Caco-2 (cell line): ENCODE data around the gene LRRC49. TPM values are rescaled to one million over a fixed set of nuclear protein-coding genes. Genes with fewer than 3 reads are reported as not detected.

ENCODE experiments used
- BruUV-seq: library from RNA; stranded (reverse); fragments of 400-500 nt; replicated peaks from 2 replicates; lab custom pipeline; 2021; lab: Mats Ljungman, UMichigan
- CTCF ChIA-PET: fragments of 300-600 bp; sonication (Branson Sonifier 250); formaldehyde crosslinking; loops from one replicate; lab custom pipeline; 2022; ENCODE audit warnings: antibody characterized with exemption; lab: Charles Lee
- POLR2A ChIA-PET: fragments of 300-600 bp; sonication (Branson Sonifier 250); formaldehyde crosslinking; loops from one replicate; lab custom pipeline; 2022; ENCODE audit warnings: antibody characterized with exemption; lab: Charles Lee
- DNase-seq, 2 experiments: peaks; one replicate each; pipeline versions ENCODE4 v3.0.0 to v3.0.0-alpha.2; 2020 to 2022
- H3K27me3 ChIP-seq: replicated peaks from 2 replicates; pipeline ENCODE4 v1.6.0; 2011; ENCODE audit warnings: low read length; ENCODE audit not compliant: control insufficient read depth, insufficient read depth
- H3K36me3 ChIP-seq: 2 replicates; pipeline ENCODE4 v1.5.1; 2011; ENCODE audit warnings: low read length; ENCODE audit not compliant: control insufficient read depth, insufficient read depth
- H3K4me1 ChIP-seq: fragments of 250-450 bp; sonication (Bioruptor Pico); 2 replicates; pipeline ENCODE4 v1.5.1; 2020; ENCODE audit warnings: mild to moderate bottlenecking
- H3K4me3 ChIP-seq: 2 replicates; pipeline ENCODE4 v1.5.1; 2011; ENCODE audit warnings: low read depth, mild to moderate bottlenecking, control low read depth, low read length
- H3K9me3 ChIP-seq: fragments of 250-450 bp; sonication (Bioruptor Pico); 2 replicates; pipeline ENCODE4 v1.5.1; 2020; ENCODE audit warnings: mild to moderate bottlenecking, moderate library complexity
- H3K27ac Mint-ChIP-seq: one replicate; pipeline ENCODE4 v1.8.0; 2022; ENCODE audit warnings: mixed read lengths; ENCODE audit not compliant: unreplicated experiment
- H3K27me3 Mint-ChIP-seq: one replicate; pipeline ENCODE4 v1.8.0; 2022; ENCODE audit warnings: mixed read lengths; ENCODE audit not compliant: insufficient read depth, unreplicated experiment
- H3K36me3 Mint-ChIP-seq: one replicate; pipeline ENCODE4 v1.8.0; 2022; ENCODE audit warnings: mild to moderate bottlenecking, mixed read lengths; ENCODE audit not compliant: insufficient read depth, unreplicated experiment
- H3K4me1 Mint-ChIP-seq: one replicate; pipeline ENCODE4 v1.8.0; 2022; ENCODE audit warnings: low read depth, mixed read lengths; ENCODE audit not compliant: unreplicated experiment
- H3K4me3 Mint-ChIP-seq: one replicate; pipeline ENCODE4 v1.8.0; 2022; ENCODE audit warnings: mild to moderate bottlenecking, moderate library complexity, mixed read lengths; ENCODE audit not compliant: unreplicated experiment
- H3K9me3 Mint-ChIP-seq: one replicate; pipeline ENCODE4 v1.8.0; 2022; ENCODE audit warnings: mixed read lengths; ENCODE audit not compliant: unreplicated experiment
- intact Hi-C: fragments of 100-400 bp; cut with micrococcal nuclease; formaldehyde crosslinking; loops from one replicate; pipeline ENCODE4 v1.10.0; 2022; ENCODE audit not compliant: unreplicated experiment
- total RNA-seq: library from RNA; stranded (reverse); gene quantifications from 2 replicates; pipeline ENCODE4 v1.2.3, GENCODE V29; 2022
- TF ChIP-seq, protein P1 (sequence below), 2 experiments: fragments of 200-600 bp in 1 of 2; IDR thresholded peaks; 1 replicate in 1 of 2; 2 replicates in 1 of 2; pipeline versions ENCODE4 v1.5.1 to v1.8.0; 2011 to 2022; ENCODE audit warnings: antibody characterized with exemption in 1 of 2, control low read depth in 1 of 2, inconsistent platforms in 1 of 2, low read depth in 1 of 2, low read length in 1 of 2, mild to moderate bottlenecking in 1 of 2, moderate library complexity in 1 of 2; ENCODE audit not compliant: insufficient read depth in 1 of 2, severe bottlenecking in 1 of 2, unreplicated experiment in 1 of 2

The LRRC49 gene
- total RNA-seq, 1 experiment from 2014 or later, result 0.82 TPM

DNA sequence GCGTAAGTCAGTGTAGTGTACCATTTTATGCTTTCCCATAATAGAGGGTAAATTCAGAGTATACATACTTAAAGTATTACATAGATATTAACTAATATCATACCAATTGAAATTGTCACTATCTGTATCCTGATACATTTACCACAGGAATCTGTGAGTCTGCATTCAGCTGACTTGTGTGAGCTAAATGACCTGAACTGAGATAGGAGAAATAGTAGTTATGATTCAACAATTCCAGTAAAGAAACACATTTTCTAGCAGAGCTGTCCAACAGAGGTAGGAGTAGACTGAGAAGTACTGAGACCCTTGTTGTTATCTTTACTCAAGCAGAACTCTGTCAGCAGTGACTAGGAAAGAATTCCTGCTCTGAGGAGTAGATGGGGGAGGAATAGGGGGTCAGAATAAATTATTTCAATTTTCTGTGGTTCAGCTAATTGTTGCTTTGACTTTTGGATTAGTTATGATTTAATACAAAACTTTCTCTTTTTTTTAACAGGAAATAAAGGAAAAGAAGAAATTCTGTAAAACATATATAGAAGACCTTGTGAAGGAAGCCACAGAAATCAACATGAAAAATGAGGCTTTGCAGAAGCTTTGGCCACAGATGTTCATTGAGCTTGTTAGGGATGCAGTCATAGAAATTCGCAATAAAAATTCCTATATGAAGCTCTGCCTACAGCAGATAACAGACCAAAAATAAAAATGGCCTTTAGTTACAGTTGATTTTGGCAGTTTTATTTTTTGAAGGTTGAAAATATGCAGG lies 156.5 kb downstream of the LRRC49 start:
- no peaks in the 10 kb centered on the region for H3K9me3 ChIP-seq
- BruUV-seq, result no TSS peak
- ChIA-PET CTCF (no interaction called here), POLR2A (no interaction called here)
- H3K27me3 Mint-ChIP-seq, result peaks cover 5% of the 10 kb centered on the region
- DNase-seq, result no peak
- H3K4me3 ChIP-seq, result no peak overlapping the region
- intact Hi-C loops, result no loop called here
- H3K4me3 Mint-ChIP-seq, result no peak overlapping the region
- H3K36me3 Mint-ChIP-seq, result no peaks in the 10 kb centered on the region
- no peaks in the 10 kb centered on the region; the same call in 1 of the 2 replicates for H3K27me3 ChIP-seq
- no peaks in the 10 kb centered on the region for H3K4me1 Mint-ChIP-seq
- H3K4me1 ChIP-seq, result no peaks in the 10 kb centered on the region
- no peaks in the 10 kb centered on the region for H3K36me3 ChIP-seq
- TF ChIP-seq, protein P1, sequence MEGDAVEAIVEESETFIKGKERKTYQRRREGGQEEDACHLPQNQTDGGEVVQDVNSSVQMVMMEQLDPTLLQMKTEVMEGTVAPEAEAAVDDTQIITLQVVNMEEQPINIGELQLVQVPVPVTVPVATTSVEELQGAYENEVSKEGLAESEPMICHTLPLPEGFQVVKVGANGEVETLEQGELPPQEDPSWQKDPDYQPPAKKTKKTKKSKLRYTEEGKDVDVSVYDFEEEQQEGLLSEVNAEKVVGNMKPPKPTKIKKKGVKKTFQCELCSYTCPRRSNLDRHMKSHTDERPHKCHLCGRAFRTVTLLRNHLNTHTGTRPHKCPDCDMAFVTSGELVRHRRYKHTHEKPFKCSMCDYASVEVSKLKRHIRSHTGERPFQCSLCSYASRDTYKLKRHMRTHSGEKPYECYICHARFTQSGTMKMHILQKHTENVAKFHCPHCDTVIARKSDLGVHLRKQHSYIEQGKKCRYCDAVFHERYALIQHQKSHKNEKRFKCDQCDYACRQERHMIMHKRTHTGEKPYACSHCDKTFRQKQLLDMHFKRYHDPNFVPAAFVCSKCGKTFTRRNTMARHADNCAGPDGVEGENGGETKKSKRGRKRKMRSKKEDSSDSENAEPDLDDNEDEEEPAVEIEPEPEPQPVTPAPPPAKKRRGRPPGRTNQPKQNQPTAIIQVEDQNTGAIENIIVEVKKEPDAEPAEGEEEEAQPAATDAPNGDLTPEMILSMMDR (IDR thresholded peaks at IDR 0.05; ENCODE audit: insufficient read depth in 1 of 2, low read depth in 1 of 2, low read length in 1 of 2, severe bottlenecking in 1 of 2, unreplicated experiment in 1 of 2), result no peak
- H3K9me3 Mint-ChIP-seq, result no peaks in the 10 kb centered on the region
- H3K27ac Mint-ChIP-seq, result no peak overlapping the region

DNA sequence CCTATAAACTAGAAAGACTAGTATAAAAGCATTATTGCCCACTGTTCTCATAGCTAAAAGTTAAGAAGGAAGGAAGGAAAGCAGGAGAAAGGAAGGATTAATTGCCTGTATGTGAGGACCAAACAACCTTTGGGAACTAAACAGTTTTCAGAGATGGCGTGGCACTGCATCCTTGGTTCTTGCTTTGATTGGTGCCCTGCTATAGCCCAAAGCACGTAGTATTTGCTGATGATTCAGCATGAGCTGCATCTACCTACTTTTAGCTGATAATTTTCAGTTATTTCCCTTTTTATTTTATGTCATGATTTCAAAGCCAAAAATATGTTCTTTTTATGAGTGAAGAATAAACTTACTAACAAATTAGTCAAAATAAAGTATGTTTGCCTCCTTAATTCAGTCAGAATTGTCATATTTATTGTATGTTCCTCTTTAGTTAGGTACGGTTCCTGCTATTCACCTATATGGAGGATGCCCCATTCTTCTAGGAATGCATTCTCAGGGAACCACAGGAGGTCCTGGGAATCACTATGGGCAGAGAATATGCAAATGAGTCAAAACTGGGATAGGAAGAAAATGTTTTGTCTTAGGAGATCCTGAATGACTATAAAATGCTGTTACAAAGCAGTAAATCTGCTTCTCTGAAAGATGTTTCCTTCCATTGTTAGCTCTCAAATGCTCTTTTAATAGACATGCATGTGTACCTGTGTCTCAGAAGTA lies 157.2 kb downstream of the LRRC49 start:
- H3K4me3 Mint-ChIP-seq, result no peak overlapping the region
- H3K27me3 Mint-ChIP-seq, result peaks cover 10% of the 10 kb centered on the region
- no peak overlapping the region for H3K27ac Mint-ChIP-seq
- no peaks in the 10 kb centered on the region for H3K9me3 ChIP-seq
- H3K27me3 ChIP-seq, result no peaks in the 10 kb centered on the region; the same call in 1 of the 2 replicates
- no peaks in the 10 kb centered on the region for H3K9me3 Mint-ChIP-seq
- ChIA-PET POLR2A (no interaction called here), CTCF (no interaction called here)
- no peaks in the 10 kb centered on the region for H3K4me1 ChIP-seq
- TF ChIP-seq, protein P1 (IDR thresholded peaks at IDR 0.05; ENCODE audit: insufficient read depth in 1 of 2, low read depth in 1 of 2, low read length in 1 of 2, severe bottlenecking in 1 of 2, unreplicated experiment in 1 of 2), result no peak
- H3K4me3 ChIP-seq, result no peak overlapping the region
- BruUV-seq, result no TSS peak
- no peaks in the 10 kb centered on the region for H3K36me3 ChIP-seq
- H3K4me1 Mint-ChIP-seq, result no peaks in the 10 kb centered on the region
- intact Hi-C loops, result no loop called here
- no peaks in the 10 kb centered on the region for H3K36me3 Mint-ChIP-seq
- DNase-seq, result no peak

DNA sequence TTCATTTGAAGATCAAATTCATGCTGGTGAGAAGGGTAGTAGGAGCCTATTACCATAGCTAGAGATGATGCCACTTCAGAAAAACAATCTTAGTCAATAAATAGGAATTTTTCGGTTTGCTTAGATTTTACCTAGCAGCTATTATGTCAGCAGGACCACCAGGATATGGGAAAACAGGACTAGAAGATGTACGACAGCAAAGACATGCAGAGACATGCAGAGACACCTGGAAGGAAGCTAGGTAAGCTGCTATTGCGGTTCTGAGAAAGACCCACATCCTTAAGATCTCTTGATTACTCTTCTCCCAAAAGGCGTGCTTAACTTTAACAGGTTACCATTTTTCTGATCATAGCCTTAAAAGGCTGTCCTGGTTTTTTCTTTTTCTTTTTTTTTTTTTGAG lies 157.8 kb downstream of the LRRC49 start:
- BruUV-seq, result no TSS peak
- Histone ChIP-seq H3K4me1 (no peaks in the 10 kb centered on the region), H3K9me3 (no peaks in the 10 kb centered on the region), H3K36me3 (no peaks in the 10 kb centered on the region), H3K27me3 (no peaks in the 10 kb centered on the region; the same call in 1 of the 2 replicates), H3K4me3 (no peak overlapping the region)
- intact Hi-C loops, result no loop called here
- Mint-ChIP-seq H3K27me3 (peaks cover 10% of the 10 kb centered on the region), H3K27ac (no peak overlapping the region), H3K4me1 (no peaks in the 10 kb centered on the region), H3K9me3 (no peaks in the 10 kb centered on the region), H3K36me3 (no peaks in the 10 kb centered on the region), H3K4me3 (no peak overlapping the region)
- TF ChIP-seq, protein P1 (IDR thresholded peaks at IDR 0.05; ENCODE audit: insufficient read depth in 1 of 2, low read depth in 1 of 2, low read length in 1 of 2, severe bottlenecking in 1 of 2, unreplicated experiment in 1 of 2), result no peak
- POLR2A ChIA-PET, result no interaction called here
- no peak for DNase-seq
- CTCF ChIA-PET, result no interaction called here
